Measurements from ENCODE around the gene KPTN. TPM values are rescaled to one million over a fixed set of nuclear protein-coding genes. Genes with fewer than 3 reads are reported as not detected.

Gene KPTN
- polyA plus RNA-seq, 3 donors: 9.5 to 9.7 (median 9.5) TPM

DNA sequence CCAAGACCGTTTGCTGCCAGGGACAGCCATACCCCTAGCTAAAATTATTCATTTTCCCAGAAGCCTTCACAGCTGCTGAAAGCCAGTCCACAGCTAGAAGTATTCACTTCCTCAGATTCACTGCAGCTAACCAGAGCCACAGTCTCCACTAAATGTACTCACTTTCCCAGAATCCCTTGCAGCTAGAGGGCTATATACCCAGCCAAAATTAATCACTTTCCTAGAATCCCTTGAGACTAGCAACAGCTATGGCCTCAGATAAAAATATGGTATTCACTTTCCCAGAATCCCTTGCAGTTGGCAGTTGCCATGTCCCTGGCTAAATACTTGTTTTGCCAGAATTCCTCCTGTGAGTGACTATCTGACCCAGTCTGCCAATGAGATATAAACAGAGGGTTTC lies 50.9 kb downstream of the KPTN start:
- no peak for DNase-seq
- peaks cover 9 to 17% of the 10 kb centered on the region in 2 donors for H3K4me1 ChIP-seq (ENCODE audit: control insufficient read depth in 1 of 2, insufficient read depth in 2 of 2, low read length in 2 of 2)
- no peak for TF ChIP-seq CTCF (IDR thresholded peaks at IDR 0.05)

GRCh38 chr19:47432499-47432898 lies 51.5 kb downstream of the KPTN start:
- Histone ChIP-seq H3K4me3 (replicated peaks in 1 of 3; ENCODE audit: low read depth in 2 of 3, low read length in 3 of 3) (no peak overlapping the region), H3K27me3 (ENCODE audit: control insufficient read depth in 2 of 2, insufficient read depth in 2 of 2, low read length in 2 of 2) (peaks cover 18 to 50% of the 10 kb centered on the region in 2 donors), H3K4me2 (replicated peaks; ENCODE audit: extremely low read depth, low read length, poor library complexity, severe bottlenecking) (no peak overlapping the region), H3K9me3 (replicated peaks in 1 of 2; ENCODE audit: control insufficient read depth in 1 of 2, insufficient read depth in 1 of 2, low read length in 2 of 2) (peaks cover 4 to 12% of the 10 kb centered on the region in 2 donors), H3K4me1 (ENCODE audit: control insufficient read depth in 1 of 2, insufficient read depth in 2 of 2, low read length in 2 of 2) (peaks cover 13 to 21% of the 10 kb centered on the region in 2 donors), H2AFZ (ENCODE audit: insufficient read depth, low read depth, low read length, poor library complexity, severe bottlenecking) (no peak overlapping the region), H3K79me2 (ENCODE audit: insufficient read depth, low read length) (no peaks in the 10 kb centered on the region), H4K20me1 (ENCODE audit: insufficient read depth, low read length) (no peaks in the 10 kb centered on the region), H3K36me3 (replicated peaks in 1 of 2; ENCODE audit: control insufficient read depth in 1 of 2, insufficient read depth in 2 of 2, low read length in 2 of 2) (no peaks in the 10 kb centered on the region), H3K9ac (ENCODE audit: insufficient read depth, low read length, poor library complexity, severe bottlenecking) (no peak overlapping the region), H3K27ac (ENCODE audit: low read depth in 1 of 2, low read length in 2 of 2) (no peak overlapping the region)
- H3K9me3 Mint-ChIP-seq: peaks cover 0 to 17% (median 11%) of the 10 kb centered on the region in 7 donors
- peaks cover 20 to 35% (median 33%) of the 10 kb centered on the region in 3 donors for H3K27me3 Mint-ChIP-seq (ENCODE audit: low read depth in 3 of 3)
- no peak for TF ChIP-seq CTCF (IDR thresholded peaks at IDR 0.05)
- no peak overlapping the region for H3K27ac Mint-ChIP-seq
- peaks cover 9% of the 10 kb centered on the region for H3K4me1 Mint-ChIP-seq
- intact Hi-C loops (cut with micrococcal nuclease): loop anchor here in 1 of 2 donors (10.0 kb wide), 1 partner anchor 82 kb away; the partner anchor contains the start of gene NAPA
- H3K4me3 Mint-ChIP-seq: peak overlapping the region in 1 of 2 donors; percentile 11
- no peak for DNase-seq
- H3K36me3 Mint-ChIP-seq: peaks cover 0 to 2% of the 10 kb centered on the region in 2 donors

More for the DNA sequence above, 50.9 kb downstream of the KPTN start:
- Histone ChIP-seq H3K4me3 (replicated peaks in 1 of 3; ENCODE audit: low read depth in 2 of 3, low read length in 3 of 3) (no peak overlapping the region), H3K36me3 (replicated peaks in 1 of 2; ENCODE audit: control insufficient read depth in 1 of 2, insufficient read depth in 2 of 2, low read length in 2 of 2) (no peaks in the 10 kb centered on the region), H3K79me2 (ENCODE audit: insufficient read depth, low read length) (no peaks in the 10 kb centered on the region), H3K27me3 (ENCODE audit: control insufficient read depth in 2 of 2, insufficient read depth in 2 of 2, low read length in 2 of 2) (peaks cover 18 to 44% of the 10 kb centered on the region in 2 donors), H3K27ac (ENCODE audit: low read depth in 1 of 2, low read length in 2 of 2) (no peak overlapping the region), H3K4me2 (replicated peaks; ENCODE audit: extremely low read depth, low read length, poor library complexity, severe bottlenecking) (no peak overlapping the region), H3K9me3 (replicated peaks in 1 of 2; ENCODE audit: control insufficient read depth in 1 of 2, insufficient read depth in 1 of 2, low read length in 2 of 2) (peaks cover 3 to 12% of the 10 kb centered on the region in 2 donors), H3K9ac (ENCODE audit: insufficient read depth, low read length, poor library complexity, severe bottlenecking) (no peak overlapping the region), H4K20me1 (ENCODE audit: insufficient read depth, low read length) (no peaks in the 10 kb centered on the region), H2AFZ (ENCODE audit: insufficient read depth, low read depth, low read length, poor library complexity, severe bottlenecking) (no peak overlapping the region)
- no peak overlapping the region for H3K27ac Mint-ChIP-seq
- H3K4me3 Mint-ChIP-seq: peak overlapping the region in 1 of 2 donors; percentile 46
- WGBS (ENCODE audit: insufficient coverage): 0% methylated on average over 1 of the region's 1 CpG
- peaks cover 0 to 18% (median 11%) of the 10 kb centered on the region in 7 donors for H3K9me3 Mint-ChIP-seq
- H3K36me3 Mint-ChIP-seq: peaks cover 0 to 2% of the 10 kb centered on the region in 2 donors
- intact Hi-C loops (cut with micrococcal nuclease): loop anchor here in 1 of 2 donors (10.0 kb wide), 1 partner anchor 82 kb away; the partner anchor contains the start of gene NAPA
- peaks cover 9% of the 10 kb centered on the region for H3K4me1 Mint-ChIP-seq
- peaks cover 24 to 39% (median 33%) of the 10 kb centered on the region in 3 donors for H3K27me3 Mint-ChIP-seq (ENCODE audit: low read depth in 3 of 3)
